ENCODE data around the gene AURKB. TPM values are rescaled to one million over a fixed set of nuclear protein-coding genes. Genes with fewer than 3 reads are reported as not detected.
A peak's percentile ranks its signal among the peaks of the same experiment; 100 is the strongest.

Gene AURKB
- total RNA-seq, 1 donor from 2014 or later: not detected

DNA sequence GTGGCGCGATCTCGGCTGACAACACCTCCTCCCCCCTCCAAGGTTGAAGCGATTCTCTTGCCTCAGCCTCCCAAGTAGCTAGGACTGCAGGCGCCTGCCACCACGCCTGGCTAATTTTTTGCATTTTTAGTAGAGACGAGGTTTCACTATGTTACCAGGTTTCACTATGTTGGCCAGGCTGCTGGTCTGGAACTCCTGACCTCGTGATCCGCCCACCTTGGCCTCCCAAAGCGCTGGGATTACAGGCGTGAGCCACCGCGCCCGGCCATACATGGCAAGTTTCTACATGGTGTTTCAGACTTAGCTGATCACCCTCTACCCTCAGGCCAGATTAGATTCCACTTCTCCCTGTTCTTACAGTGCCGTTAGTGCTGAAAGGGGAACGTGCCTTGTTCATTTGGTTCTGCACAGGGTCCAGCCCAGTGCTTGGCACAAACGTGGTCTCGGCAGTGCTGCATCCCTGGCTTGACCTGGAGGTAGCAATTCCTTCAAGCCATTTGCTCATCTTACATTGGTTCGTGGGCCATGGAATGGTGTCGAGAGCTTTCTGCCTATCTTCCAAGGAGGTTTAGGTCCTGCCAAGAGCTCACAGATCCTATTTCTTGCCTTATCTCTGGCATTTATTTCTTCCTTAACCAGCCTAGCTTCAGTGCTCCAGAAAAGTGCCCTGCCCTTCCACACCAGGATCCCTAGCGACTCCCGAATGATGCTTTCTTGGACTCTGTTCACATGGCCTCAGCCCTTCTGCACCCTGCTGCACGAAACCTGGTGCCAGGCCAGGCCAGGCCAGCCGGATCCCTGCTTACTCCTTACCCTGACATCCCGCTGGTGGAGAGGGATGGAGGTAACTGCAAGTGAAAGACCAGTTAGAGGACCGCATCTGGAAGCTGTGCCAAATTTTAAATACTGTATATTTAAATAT is 14.8 kb upstream of the AURKB start:
- Histone ChIP-seq H3K4me3 (no peak overlapping the region), H3K27me3 (no peaks in the 10 kb centered on the region), H3K27ac (peak overlapping the region in 1 of 2 donors; percentile 69), H3K9me3 (no peaks in the 10 kb centered on the region), H3K36me3 (peaks cover 26 to 29% of the 10 kb centered on the region in 2 donors), H3K4me1 (peaks cover 8 to 18% of the 10 kb centered on the region in 2 donors)
- TF ChIP-seq, protein P1, sequence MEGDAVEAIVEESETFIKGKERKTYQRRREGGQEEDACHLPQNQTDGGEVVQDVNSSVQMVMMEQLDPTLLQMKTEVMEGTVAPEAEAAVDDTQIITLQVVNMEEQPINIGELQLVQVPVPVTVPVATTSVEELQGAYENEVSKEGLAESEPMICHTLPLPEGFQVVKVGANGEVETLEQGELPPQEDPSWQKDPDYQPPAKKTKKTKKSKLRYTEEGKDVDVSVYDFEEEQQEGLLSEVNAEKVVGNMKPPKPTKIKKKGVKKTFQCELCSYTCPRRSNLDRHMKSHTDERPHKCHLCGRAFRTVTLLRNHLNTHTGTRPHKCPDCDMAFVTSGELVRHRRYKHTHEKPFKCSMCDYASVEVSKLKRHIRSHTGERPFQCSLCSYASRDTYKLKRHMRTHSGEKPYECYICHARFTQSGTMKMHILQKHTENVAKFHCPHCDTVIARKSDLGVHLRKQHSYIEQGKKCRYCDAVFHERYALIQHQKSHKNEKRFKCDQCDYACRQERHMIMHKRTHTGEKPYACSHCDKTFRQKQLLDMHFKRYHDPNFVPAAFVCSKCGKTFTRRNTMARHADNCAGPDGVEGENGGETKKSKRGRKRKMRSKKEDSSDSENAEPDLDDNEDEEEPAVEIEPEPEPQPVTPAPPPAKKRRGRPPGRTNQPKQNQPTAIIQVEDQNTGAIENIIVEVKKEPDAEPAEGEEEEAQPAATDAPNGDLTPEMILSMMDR (IDR thresholded peaks at IDR 0.05): no peak
- no peak for DNase-seq (ENCODE audit: low spot score in 2 of 2)
- intact Hi-C loops (cut with DNase I): loop anchor here (5.0 to 10.0 kb wide), 4 partner anchors 53 to 308 kb away; partner anchors contain the start of genes RNF227 and RPL26

DNA sequence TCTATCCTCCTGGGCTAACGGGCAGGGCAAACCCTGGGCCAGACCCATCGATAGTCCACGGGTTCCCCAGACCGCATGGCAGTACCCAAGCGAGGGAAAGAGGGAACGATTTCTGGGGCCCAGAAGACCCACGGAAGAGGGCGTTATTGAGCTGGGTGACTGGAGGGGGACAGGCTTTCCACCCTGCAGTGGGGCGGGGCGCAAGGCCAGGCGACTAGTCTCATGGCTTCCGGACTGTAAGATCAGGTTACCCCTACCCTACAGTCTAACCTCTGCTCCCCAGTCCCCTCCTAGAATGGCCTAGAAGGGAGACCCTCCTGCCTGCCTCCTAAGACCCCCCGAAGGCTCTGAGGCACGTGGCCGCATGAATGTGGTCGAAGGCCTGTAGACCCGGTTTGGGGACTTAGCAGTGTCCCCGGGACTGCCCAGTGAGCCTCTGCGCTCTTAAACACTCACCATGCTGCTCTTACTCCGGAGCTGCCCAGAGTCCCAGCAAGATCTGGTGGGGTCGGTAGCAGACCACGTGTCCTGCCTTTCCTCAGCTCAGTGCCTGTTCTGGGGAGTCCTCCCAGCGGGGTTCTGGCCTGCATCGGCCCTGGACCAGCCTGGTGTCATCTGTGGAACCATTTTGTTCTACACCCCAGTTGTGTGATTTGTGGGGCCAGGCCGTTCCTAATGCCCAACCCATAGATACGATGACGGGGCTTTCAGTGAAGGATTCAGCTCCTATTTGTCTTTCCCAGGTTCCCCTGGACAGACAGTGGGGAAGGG is 13.2 kb upstream of the AURKB start:
- intact Hi-C loops (cut with DNase I): loop anchor here (1.0 to 10.0 kb wide), 8 partner anchors 26 to 381 kb away; partner anchors contain the start of genes PFAS, RANGRF, RNF227 and RPL26
- H3K36me3 ChIP-seq: peaks cover 10 to 13% of the 10 kb centered on the region in 2 donors
- no peaks in the 10 kb centered on the region for H3K9me3 ChIP-seq
- peak in 1 of 2 donors; percentile 84 for DNase-seq (ENCODE audit: low spot score in 2 of 2)
- no peaks in the 10 kb centered on the region for H3K27me3 ChIP-seq
- H3K4me3 ChIP-seq: peak overlapping the region; percentile 72 to 82
- H3K4me1 ChIP-seq: peaks cover 8 to 18% of the 10 kb centered on the region in 2 donors
- TF ChIP-seq, protein P1 (IDR thresholded peaks at IDR 0.05): peak in 1 of 3 experiments; percentile 28
- H3K27ac ChIP-seq: peak overlapping the region; percentile 94 to 96

DNA sequence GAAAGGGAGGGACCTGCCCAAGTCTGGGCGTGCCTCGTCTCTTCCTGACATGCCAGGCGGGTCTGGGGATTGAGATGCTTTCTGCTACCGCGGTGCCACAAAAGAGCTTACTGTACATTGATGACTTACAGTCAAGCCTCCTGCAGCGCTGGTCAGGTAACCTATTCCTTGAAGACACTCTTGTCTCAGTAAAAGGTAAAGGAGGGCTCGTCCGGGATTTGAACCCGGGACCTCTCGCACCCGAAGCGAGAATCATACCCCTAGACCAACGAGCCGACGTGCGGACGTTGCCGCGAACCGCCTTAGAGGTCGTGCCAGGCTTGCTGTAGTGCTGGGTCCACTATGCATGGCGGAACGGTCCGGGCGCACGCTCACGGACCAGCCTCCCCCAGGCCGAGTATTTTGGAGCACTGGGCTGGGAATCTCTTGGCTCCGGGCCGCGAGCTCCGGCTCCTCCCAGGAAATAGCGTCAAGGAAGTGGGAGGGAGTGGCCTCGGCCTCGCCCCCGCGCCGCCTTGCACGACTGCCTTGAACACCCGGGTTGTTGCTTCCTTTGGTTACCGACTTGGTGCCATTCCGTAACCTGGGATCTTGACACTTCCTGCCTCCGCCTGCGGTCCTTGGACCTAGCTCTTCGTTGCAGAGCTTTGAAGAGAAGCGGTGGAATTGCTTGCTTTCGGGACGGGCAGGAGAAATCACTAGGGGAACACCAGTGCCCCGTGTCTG is 12.4 kb upstream of the AURKB start:
- Histone ChIP-seq H3K4me3 (peak overlapping the region; percentile 72 to 82), H3K36me3 (peaks cover 4 to 5% of the 10 kb centered on the region in 2 donors), H3K9me3 (no peaks in the 10 kb centered on the region), H3K4me1 (peaks cover 8 to 18% of the 10 kb centered on the region in 2 donors), H3K27me3 (no peaks in the 10 kb centered on the region), H3K27ac (peak overlapping the region; percentile 94 to 96)
- TF ChIP-seq, protein P1 (IDR thresholded peaks at IDR 0.05): no peak
- peak; percentile 79 to 97 for DNase-seq (ENCODE audit: low spot score in 2 of 2)
- intact Hi-C loops (cut with DNase I): loop anchor here (1.0 to 10.0 kb wide), 9 partner anchors 27 to 380 kb away; partner anchors contain the start of genes PFAS, RANGRF, RNF227 and RPL26

DNA sequence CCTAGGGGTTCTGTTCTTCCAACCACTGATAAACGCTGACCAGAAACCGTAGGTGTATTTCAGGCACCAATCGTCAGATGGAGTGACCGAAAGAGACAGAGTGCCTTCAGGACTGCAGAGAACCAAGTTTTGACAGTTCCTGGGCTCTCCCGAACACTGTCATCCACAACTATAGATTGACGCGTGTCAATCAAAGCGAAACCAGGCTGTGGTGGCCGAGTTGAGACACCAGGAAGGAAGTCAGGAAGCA is 11.9 kb upstream of the AURKB start:
- Histone ChIP-seq H3K4me1 (peaks cover 8 to 18% of the 10 kb centered on the region in 2 donors), H3K9me3 (no peaks in the 10 kb centered on the region), H3K36me3 (peaks cover 0 to under 1% of the 10 kb centered on the region in 2 donors), H3K27ac (peak overlapping the region; percentile 94 to 96), H3K4me3 (peak overlapping the region; percentile 72 to 82), H3K27me3 (no peaks in the 10 kb centered on the region)
- no peak for DNase-seq (ENCODE audit: low spot score in 2 of 2)
- intact Hi-C loops (cut with DNase I): loop anchor here (1.0 to 10.0 kb wide), 7 partner anchors 50 to 380 kb away; partner anchors contain the start of genes RANGRF, RNF227 and RPL26
- TF ChIP-seq, protein P1 (IDR thresholded peaks at IDR 0.05): no peak

Data from ascending aorta (tissue), 2 donors.